GM12892 (cell line): ENCODE measurements around the gene TMEM143.

Source experiments
- POLR2A ChIP-seq: IDR thresholded peaks from 2 replicates; pipeline ENCODE4 v1.6.1; 2011; ENCODE audit warnings: low read depth, low read length, control low read depth
- POLR2AphosphoS5 ChIP-seq: IDR thresholded peaks from 2 replicates; pipeline ENCODE4 v1.6.1; 2011; ENCODE audit warnings: low read depth, low read length, control low read depth
- TAF1 ChIP-seq: IDR thresholded peaks from 2 replicates; pipeline ENCODE4 v1.6.1; 2011; ENCODE audit warnings: low read depth, mild to moderate bottlenecking, control low read depth, low read length, borderline replicate concordance

GRCh38 chr19:48362716-48363499 is 832 bp downstream of the TMEM143 start:
- TF ChIP-seq POLR2A (no peak), TAF1 (no peak), POLR2AphosphoS5 (no peak)
